Activated T-cell treated with anti-CD3 and anti-CD28 coated beads, Interleukin-2, amount 50 U/mL, for 4 hours (primary cell): ENCODE data around the gene CYP4F22. TPM values are rescaled to one million over a fixed set of nuclear protein-coding genes. Genes with fewer than 3 reads are reported as not detected.
"Not testable (repeated sequence)": the region's sequence is repeated elsewhere in the genome, so short reads cannot be mapped to it uniquely, and the experiment has no call there.

ENCODE experiments used
- ATAC-seq, 2 donors: fragments of 200-7000 bp; cut with Tn5 transposase; one replicate each; pipeline ENCODE4 v1.10.0; 2021
- DNase-seq: peaks from one replicate; pipeline ENCODE4 v3.0.0-alpha.2; 2020
- H3K27me3 Mint-ChIP-seq: one replicate; pipeline ENCODE4 v1.8.0; 2021; ENCODE audit warnings: low read depth, mixed read lengths
- H3K36me3 Mint-ChIP-seq: one replicate; pipeline ENCODE4 v1.8.0; 2022; ENCODE audit warnings: mixed read lengths; ENCODE audit not compliant: insufficient read depth
- H3K4me1 Mint-ChIP-seq: one replicate; pipeline ENCODE4 v1.8.0; 2021; ENCODE audit warnings: low read depth, mixed read lengths
- H3K4me3 Mint-ChIP-seq: one replicate; pipeline ENCODE4 v1.8.0; 2021; ENCODE audit warnings: mild to moderate bottlenecking, moderate library complexity, mixed read lengths
- H3K9me3 Mint-ChIP-seq: one replicate; pipeline ENCODE4 v1.8.0; 2021; ENCODE audit warnings: mixed read lengths
- total RNA-seq, 3 donors: library from RNA; stranded (reverse); gene quantifications; one replicate each; pipeline ENCODE4 v1.2.1, GENCODE V29; 2021

The CYP4F22 gene
- total RNA-seq, 3 donors from 2014 or later, result 0.57 to 0.82 (median 0.78) TPM

- Mint-ChIP-seq H3K4me1 (peaks cover 36% of the 10 kb centered on the region), H3K9me3 (peaks cover 4% of the 10 kb centered on the region), H3K36me3 (peaks cover 3% of the 10 kb centered on the region), H3K27me3 (peaks cover 8% of the 10 kb centered on the region), H3K4me3 (no peak overlapping the region)
- DNase-seq (no peak), ATAC-seq (no peak)
Observed at GRCh38 chr19:15511671-15512424, 3.5 kb downstream of the CYP4F22 start.

GRCh38 chr19:15515227-15515625 lies 6.9 kb downstream of the CYP4F22 start:
- ATAC-seq, H3K36me3 Mint-ChIP-seq, DNase-seq, H3K27me3 Mint-ChIP-seq, H3K9me3 Mint-ChIP-seq: not testable (repeated sequence)
- peaks cover 24% of the 10 kb centered on the region for H3K4me1 Mint-ChIP-seq
- peak overlapping the region; percentile 69 for H3K4me3 Mint-ChIP-seq

- DNase-seq (no peak), ATAC-seq (no peak)
- Mint-ChIP-seq H3K9me3 (peaks cover 8% of the 10 kb centered on the region), H3K27me3 (no peaks in the 10 kb centered on the region), H3K36me3 (peaks cover 5% of the 10 kb centered on the region), H3K4me1 (peaks cover 21% of the 10 kb centered on the region), H3K4me3 (no peak overlapping the region)
Observed at GRCh38 chr19:15516363-15516762, 8.0 kb downstream of the CYP4F22 start.

- H3K4me1 Mint-ChIP-seq, result peaks cover 20% of the 10 kb centered on the region
- H3K4me3 Mint-ChIP-seq, result no peak overlapping the region
- no peak for DNase-seq
- H3K9me3 Mint-ChIP-seq, result peaks cover 8% of the 10 kb centered on the region
- ATAC-seq, result no peak
- H3K27me3 Mint-ChIP-seq, result no peaks in the 10 kb centered on the region
- peaks cover 5% of the 10 kb centered on the region for H3K36me3 Mint-ChIP-seq
Observed at GRCh38 chr19:15517778-15518177, 9.5 kb downstream of the CYP4F22 start.

- H3K36me3 Mint-ChIP-seq, result peaks cover 5% of the 10 kb centered on the region
Observed at GRCh38 chr19:15519433-15519976, 11.2 kb downstream of the CYP4F22 start.

GRCh38 chr19:15524781-15525180 lies 16.5 kb downstream of the CYP4F22 start:
- H3K36me3 Mint-ChIP-seq, result no peaks in the 10 kb centered on the region
- no peaks in the 10 kb centered on the region for H3K27me3 Mint-ChIP-seq
- no peaks in the 10 kb centered on the region for H3K9me3 Mint-ChIP-seq
- no peak for DNase-seq
- ATAC-seq, result no peak
- H3K4me3 Mint-ChIP-seq, result no peak overlapping the region
- peaks cover 2% of the 10 kb centered on the region for H3K4me1 Mint-ChIP-seq

More at GRCh38 chr19:15519433-15519976, 11.2 kb downstream of the CYP4F22 start:
- no peak overlapping the region for H3K4me3 Mint-ChIP-seq
- peaks cover 14% of the 10 kb centered on the region for H3K4me1 Mint-ChIP-seq
- H3K9me3 Mint-ChIP-seq, result peaks cover 8% of the 10 kb centered on the region
- no peaks in the 10 kb centered on the region for H3K27me3 Mint-ChIP-seq
- DNase-seq, result no peak
- ATAC-seq, result no peak

- Mint-ChIP-seq H3K4me3 (no peak overlapping the region), H3K27me3 (no peaks in the 10 kb centered on the region), H3K4me1 (peaks cover 2% of the 10 kb centered on the region)
Observed at GRCh38 chr19:15525291-15525690, 17.0 kb downstream of the CYP4F22 start.

GRCh38 chr19:15526408-15526807 lies 18.1 kb downstream of the CYP4F22 start:
- peaks cover 2% of the 10 kb centered on the region for H3K4me1 Mint-ChIP-seq
- H3K4me3 Mint-ChIP-seq, result no peak overlapping the region
- no peaks in the 10 kb centered on the region for H3K36me3 Mint-ChIP-seq
- no peak for ATAC-seq
- peaks cover 3% of the 10 kb centered on the region for H3K9me3 Mint-ChIP-seq
- no peak for DNase-seq
- no peaks in the 10 kb centered on the region for H3K27me3 Mint-ChIP-seq

More at GRCh38 chr19:15525291-15525690, 17.0 kb downstream of the CYP4F22 start:
- DNase-seq (no peak), ATAC-seq (no peak)
- H3K9me3 Mint-ChIP-seq, result peaks cover under 1% of the 10 kb centered on the region
- H3K36me3 Mint-ChIP-seq, result no peaks in the 10 kb centered on the region

- Mint-ChIP-seq H3K4me1 (peaks cover 8% of the 10 kb centered on the region), H3K4me3 (no peak overlapping the region), H3K27me3 (no peaks in the 10 kb centered on the region), H3K36me3 (no peaks in the 10 kb centered on the region), H3K9me3 (peaks cover 3% of the 10 kb centered on the region)
- ATAC-seq (no peak), DNase-seq (no peak)
Observed at GRCh38 chr19:15527705-15528104, 19.4 kb downstream of the CYP4F22 start.

GRCh38 chr19:15529774-15530372 lies 21.5 kb downstream of the CYP4F22 start:
- DNase-seq (no peak), ATAC-seq (no peak)
- Mint-ChIP-seq H3K4me3 (no peak overlapping the region), H3K36me3 (no peaks in the 10 kb centered on the region), H3K4me1 (peaks cover 26% of the 10 kb centered on the region), H3K27me3 (no peaks in the 10 kb centered on the region), H3K9me3 (peaks cover 3% of the 10 kb centered on the region)

GRCh38 chr19:15532779-15533521 lies 24.6 kb downstream of the CYP4F22 start:
- peaks cover 35% of the 10 kb centered on the region for H3K4me1 Mint-ChIP-seq
- no peak for DNase-seq
- no peak overlapping the region for H3K4me3 Mint-ChIP-seq
- no peaks in the 10 kb centered on the region for H3K27me3 Mint-ChIP-seq
- peaks cover 3% of the 10 kb centered on the region for H3K9me3 Mint-ChIP-seq
- ATAC-seq, result peak; percentile 90 to 93
- no peaks in the 10 kb centered on the region for H3K36me3 Mint-ChIP-seq

- Mint-ChIP-seq H3K4me1 (peaks cover 35% of the 10 kb centered on the region), H3K4me3 (peak overlapping the region; percentile 19)
- DNase-seq, H3K27me3 Mint-ChIP-seq, H3K36me3 Mint-ChIP-seq, H3K9me3 Mint-ChIP-seq, ATAC-seq: not testable (repeated sequence)
Observed at GRCh38 chr19:15533522-15533830, 25.2 kb downstream of the CYP4F22 start.

GRCh38 chr19:15534957-15535864 lies 26.9 kb downstream of the CYP4F22 start:
- ATAC-seq, result peak in 1 of 2 donors; percentile 36
- no peaks in the 10 kb centered on the region for H3K36me3 Mint-ChIP-seq
- H3K27me3 Mint-ChIP-seq, result no peaks in the 10 kb centered on the region
- H3K9me3 Mint-ChIP-seq, result peaks cover 8% of the 10 kb centered on the region
- no peak for DNase-seq
- H3K4me3 Mint-ChIP-seq, result no peak overlapping the region
- H3K4me1 Mint-ChIP-seq, result peaks cover 35% of the 10 kb centered on the region

- Mint-ChIP-seq H3K9me3 (peaks cover 6% of the 10 kb centered on the region), H3K4me1 (peaks cover 35% of the 10 kb centered on the region), H3K27me3 (no peaks in the 10 kb centered on the region), H3K36me3 (no peaks in the 10 kb centered on the region), H3K4me3 (no peak overlapping the region)
- no peak for DNase-seq
- no peak for ATAC-seq
Observed at GRCh38 chr19:15536350-15536749, 28.0 kb downstream of the CYP4F22 start.
